H1 (cell line): ENCODE measurements around the gene AADAC. TPM values are rescaled to one million over a fixed set of nuclear protein-coding genes. Genes with fewer than 3 reads are reported as not detected.

Experiments
- CTCF ChIA-PET: fragments of 300-600 bp; sonication (Branson Sonifier 250); formaldehyde crosslinking; loops from one replicate; lab custom pipeline; 2021; ENCODE audit not compliant: partially characterized antibody; lab: Charles Lee
- POLR2A ChIA-PET: fragments of 300-600 bp; sonication (Branson Sonifier 250); formaldehyde crosslinking; loops from one replicate; lab custom pipeline; 2021; ENCODE audit warnings: inconsistent platforms; ENCODE audit not compliant: partially characterized antibody; lab: Charles Lee
- DNase-seq, 2 experiments: peaks; one replicate each; pipeline versions ENCODE4 v3.0.0 to v3.0.0-alpha.2; 2010 to 2022; ENCODE audit warnings: low spot score in 2 of 2, low read depth in 1 of 2, mixed read lengths in 1 of 2
- FAIRE-seq: peaks from 2 replicates; lab custom pipeline; 2011; peaks lifted over from hg19 to GRCh38; lab: Jason Lieb, UNC
- H2AFZ ChIP-seq: 2 replicates; pipeline ENCODE4 v1.8.1; 2012; ENCODE audit warnings: low read length, inconsistent platforms
- H2AK5ac ChIP-seq: 2 replicates; pipeline ENCODE4 v1.6.1; 2013; ENCODE audit warnings: low read depth, low read length
- H2BK120ac ChIP-seq: replicated peaks from 2 replicates; pipeline ENCODE3; 2013; ENCODE audit warnings: low read depth, low read length, inconsistent platforms
- H2BK12ac ChIP-seq: 2 replicates; pipeline ENCODE4 v1.6.1; 2013; ENCODE audit warnings: low read depth, low read length
- H2BK15ac ChIP-seq: 2 replicates; pipeline ENCODE4 v1.6.1; 2013; ENCODE audit warnings: low read length
- H2BK20ac ChIP-seq: 2 replicates; pipeline ENCODE4 v1.6.1; 2013; ENCODE audit warnings: low read length
- H2BK5ac ChIP-seq: 2 replicates; pipeline ENCODE4 v1.6.1; 2013; ENCODE audit warnings: low read depth, low read length
- H3K14ac ChIP-seq: 2 replicates; pipeline ENCODE4 v1.6.1; 2013; ENCODE audit warnings: inconsistent platforms; ENCODE audit not compliant: insufficient read length
- H3K18ac ChIP-seq: 2 replicates; pipeline ENCODE4 v1.6.1; 2013; ENCODE audit warnings: low read length; ENCODE audit errors: extremely low read depth
- H3K23ac ChIP-seq: 2 replicates; pipeline ENCODE4 v1.6.1; 2013; ENCODE audit warnings: inconsistent platforms; ENCODE audit not compliant: insufficient read length
- H3K23me2 ChIP-seq: 2 replicates; pipeline ENCODE4 v1.6.1; 2013; ENCODE audit warnings: low read depth, low read length
- H3K27ac ChIP-seq: 2 replicates; pipeline ENCODE4 v1.6.1; 2011; ENCODE audit warnings: low read depth, low read length, inconsistent platforms
- H3K27me3 ChIP-seq, 4 experiments: replicated peaks in 1 of 4; 1 replicate in 1 of 4; 2 replicates in 3 of 4; pipeline versions ENCODE4 v1.6.1 to v1.8.1; 2011 to 2013; ENCODE audit warnings: low read length in 3 of 4, mild to moderate bottlenecking in 3 of 4, inconsistent platforms in 2 of 4, mixed read lengths in 2 of 4, moderate library complexity in 1 of 4; ENCODE audit not compliant: control insufficient read depth in 3 of 4, insufficient read depth in 3 of 4; ENCODE audit errors: extremely low read depth in 1 of 4
- H3K36me3 ChIP-seq, 4 experiments: 2 replicates each; pipeline versions ENCODE4 v1.6.1 to v1.8.1; 2011 to 2013; ENCODE audit warnings: mild to moderate bottlenecking in 4 of 4, low read length in 3 of 4, moderate library complexity in 2 of 4, control low read depth in 1 of 4, inconsistent platforms in 1 of 4; ENCODE audit not compliant: insufficient read depth in 4 of 4, control insufficient read depth in 2 of 4
- H3K4ac ChIP-seq: replicated peaks from 2 replicates; pipeline ENCODE3; 2013; ENCODE audit warnings: low read length, low read depth, mixed read lengths, inconsistent platforms; ENCODE audit not compliant: insufficient read length
- H3K4me1 ChIP-seq, 4 experiments: replicated peaks in 1 of 4; 1 replicate in 1 of 4; 2 replicates in 3 of 4; pipeline versions ENCODE4 v1.6.1 to v1.8.1; 2011 to 2013; ENCODE audit warnings: low read length in 3 of 4, inconsistent platforms in 2 of 4, mixed read lengths in 1 of 4; ENCODE audit not compliant: insufficient read depth in 4 of 4, control insufficient read depth in 3 of 4
- H3K4me2 ChIP-seq, 2 experiments: 2 replicates each; pipeline versions ENCODE4 v1.6.1 to v1.8.1; 2011 to 2013; ENCODE audit warnings: low read depth in 2 of 2, low read length in 2 of 2, control low read depth in 1 of 2, inconsistent platforms in 1 of 2, mild to moderate bottlenecking in 1 of 2; ENCODE audit not compliant: insufficient read depth in 1 of 2
- H3K4me3 ChIP-seq, 4 experiments: fragments of 200-600, 300-600 bp in 1 of 4; sonication (generic), shearing (Covaris generic), sonication (Bioruptor Twin) in 1 of 4; 2 replicates each; pipeline versions ENCODE4 v1.5.1 to v1.8.1; 2011 to 2016; ENCODE audit warnings: low read length in 4 of 4, low read depth in 3 of 4, control low read depth in 2 of 4, inconsistent platforms in 2 of 4, mild to moderate bottlenecking in 2 of 4, mixed read lengths in 1 of 4, moderate library complexity in 1 of 4; ENCODE audit not compliant: insufficient read depth in 2 of 4; ENCODE audit errors: extremely low read depth in 1 of 4
- H3K56ac ChIP-seq: replicated peaks from 2 replicates; pipeline ENCODE3; 2013; ENCODE audit warnings: low read depth, mild to moderate bottlenecking, mixed read lengths, low read length, inconsistent platforms; ENCODE audit not compliant: insufficient read length
- H3K79me1 ChIP-seq: 2 replicates; pipeline ENCODE4 v1.6.1; 2013; ENCODE audit warnings: low read depth, low read length, control low read depth
- H3K79me2 ChIP-seq, 2 experiments: 2 replicates each; pipeline versions ENCODE4 v1.6.1 to v1.8.1; 2012 to 2013; ENCODE audit warnings: low read length in 2 of 2, mild to moderate bottlenecking in 2 of 2, inconsistent platforms in 1 of 2; ENCODE audit not compliant: insufficient read depth in 2 of 2, control insufficient read depth in 1 of 2
- H3K9ac ChIP-seq, 4 experiments: replicated peaks in 1 of 4; 1 replicate in 1 of 4; 2 replicates in 3 of 4; pipeline versions ENCODE4 v1.6.1 to v1.8.1; 2011 to 2013; ENCODE audit warnings: low read depth in 3 of 4, low read length in 3 of 4, control low read depth in 2 of 4, mild to moderate bottlenecking in 2 of 4, moderate library complexity in 2 of 4, inconsistent platforms in 1 of 4; ENCODE audit errors: extremely low read depth in 1 of 4
- H3K9me3 ChIP-seq, 2 experiments: 2 replicates each; pipeline versions ENCODE4 v1.6.1 to v1.8.1; 2012 to 2013; ENCODE audit warnings: mild to moderate bottlenecking in 2 of 2, moderate library complexity in 2 of 2, control low read depth in 1 of 2, inconsistent platforms in 1 of 2, low read depth in 1 of 2, low read length in 1 of 2, mixed read lengths in 1 of 2; ENCODE audit not compliant: insufficient read depth in 2 of 2
- H4K20me1 ChIP-seq, 2 experiments: replicated peaks in 1 of 2; 2 replicates each; pipeline versions ENCODE3 to v1.8.1; 2011 to 2013; ENCODE audit warnings: inconsistent platforms in 2 of 2, low read length in 2 of 2, mild to moderate bottlenecking in 1 of 2; ENCODE audit not compliant: insufficient read depth in 2 of 2, control insufficient read depth in 1 of 2
- H4K5ac ChIP-seq: 2 replicates; pipeline ENCODE4 v1.6.1; 2013; ENCODE audit warnings: low read length, low read depth, mixed read lengths, inconsistent platforms; ENCODE audit not compliant: insufficient read length
- H4K8ac ChIP-seq: 2 replicates; pipeline ENCODE4 v1.8.0; 2013; ENCODE audit warnings: mild to moderate bottlenecking, moderate library complexity, low read length, inconsistent platforms; ENCODE audit not compliant: insufficient read depth; ENCODE audit errors: extremely low read depth
- H4K91ac ChIP-seq: replicated peaks from 2 replicates; pipeline ENCODE3; 2013; ENCODE audit warnings: low read length, mixed read lengths, inconsistent platforms; ENCODE audit not compliant: insufficient read length
- CBX5 ChIP-seq: fragments of 300-800, 300-1000 bp; sonication (generic); IDR thresholded peaks from 2 replicates; pipeline ENCODE4 v1.7.1; 2016; ENCODE audit warnings: antibody characterized with exemption, low read length, low read depth
- GTF2F1 ChIP-seq: IDR thresholded peaks from 2 replicates; pipeline ENCODE4 v1.6.1; 2012; ENCODE audit warnings: low read depth, low read length, improper control_type of control experiment, borderline replicate concordance
- HDAC2 ChIP-seq, 2 experiments: fragments of 300-600 bp in 1 of 2; sonication (generic) in 1 of 2; IDR thresholded peaks; 2 replicates each; pipeline ENCODE4 v1.6.1; 2011 to 2012; ENCODE audit warnings: low read depth in 2 of 2, low read length in 2 of 2, mild to moderate bottlenecking in 2 of 2, moderate library complexity in 2 of 2, borderline replicate concordance in 1 of 2, inconsistent platforms in 1 of 2
- KDM5A ChIP-seq: fragments of 200-600 bp; IDR thresholded peaks from 2 replicates; pipeline ENCODE4 v1.7.1; 2012; ENCODE audit warnings: mild to moderate bottlenecking, low read length, inconsistent platforms, mixed read lengths
- MAFK ChIP-seq: IDR thresholded peaks from 2 replicates; pipeline ENCODE4 v1.6.1; 2012; ENCODE audit warnings: low read depth, mild to moderate bottlenecking, improper control_type of control experiment, low read length
- NRF1 ChIP-seq: IDR thresholded peaks from 2 replicates; pipeline ENCODE4 v1.6.1; 2011; ENCODE audit warnings: mild to moderate bottlenecking, low read depth, low read length, improper control_type of control experiment
- RAD21 ChIP-seq, 2 experiments: IDR thresholded peaks in 1 of 2; conservative IDR thresholded peaks in 1 of 2; 2 replicates each; pipeline ENCODE4 v1.6.1; 2011; ENCODE audit warnings: low read depth in 2 of 2, low read length in 2 of 2, improper control_type of control experiment in 1 of 2, inconsistent platforms in 1 of 2, mild to moderate bottlenecking in 1 of 2, moderate library complexity in 1 of 2
- SP1 ChIP-seq: IDR thresholded peaks from 2 replicates; pipeline ENCODE4 v1.6.1; 2011; ENCODE audit warnings: low read depth, low read length
- SP4 ChIP-seq: IDR thresholded peaks from 2 replicates; pipeline ENCODE4 v1.6.1; 2012; ENCODE audit warnings: low read length, inconsistent platforms
- TBP ChIP-seq: IDR thresholded peaks from 2 replicates; pipeline ENCODE4 v1.6.1; 2011; ENCODE audit warnings: low read depth, low read length, improper control_type of control experiment
- TCF12 ChIP-seq: IDR thresholded peaks from 2 replicates; pipeline ENCODE4 v1.6.1; 2011; ENCODE audit warnings: low read depth, mild to moderate bottlenecking, low read length
- ZNF274 ChIP-seq: IDR thresholded peaks from 2 replicates; pipeline ENCODE4 v1.7.0; 2012; ENCODE audit warnings: low read length, borderline replicate concordance; ENCODE audit errors: extremely low read depth
- WGBS, 2 experiments: shearing (Covaris generic) in 1 of 2; methylation state at CpG; one replicate each; pipeline versions ENCODE4 v1.1.6 to v1.1.7; 2013 to 2015; ENCODE audit warnings: low lambda C conversion rate in 2 of 2, mixed read lengths in 2 of 2, inconsistent platforms in 1 of 2, low coverage in 1 of 2, missing lambda C conversion rate in 1 of 2; ENCODE audit not compliant: insufficient replicate concordance in 2 of 2, insufficient coverage in 1 of 2, insufficient read length in 1 of 2; ENCODE audit errors: extremely low coverage in 1 of 2, missing lambda C conversion rate in 1 of 2; 5-methylcytosine and 5-hydroxymethylcytosine counted together
- polyA plus RNA-seq, 7 experiments: library from polyadenylated mRNA; depleted of rRNA in 3 of 7; stranded (reverse) in 5 of 7; unstranded in 2 of 7; fragments of >200 nt in 5 of 7; fragments of 200-250 nt in 2 of 7; gene quantifications; 1 replicate in 5 of 7; 2 replicates in 1 of 7; 4 replicates in 1 of 7; pipeline versions ENCODE4 v1.2.1 to v1.2.3, GENCODE V29; 2011 to 2013; ENCODE audit warnings: missing spikeins in 2 of 7, mixed read lengths in 2 of 7
- total RNA-seq: library from RNA; stranded (reverse); fragmentation: NEBNext Ultra II Directional; extraction: Animal tissue kit (Norgen Biotek cat#: 25700); gene quantifications from 2 replicates; pipeline ENCODE4 v1.2.1, GENCODE V29; 2021

The AADAC gene
- total and polyA plus RNA-seq, 2 of the 8 experiments (the other 6 are each of a cell fraction or from before 2014, with no cell fraction given), result not detected

DNA sequence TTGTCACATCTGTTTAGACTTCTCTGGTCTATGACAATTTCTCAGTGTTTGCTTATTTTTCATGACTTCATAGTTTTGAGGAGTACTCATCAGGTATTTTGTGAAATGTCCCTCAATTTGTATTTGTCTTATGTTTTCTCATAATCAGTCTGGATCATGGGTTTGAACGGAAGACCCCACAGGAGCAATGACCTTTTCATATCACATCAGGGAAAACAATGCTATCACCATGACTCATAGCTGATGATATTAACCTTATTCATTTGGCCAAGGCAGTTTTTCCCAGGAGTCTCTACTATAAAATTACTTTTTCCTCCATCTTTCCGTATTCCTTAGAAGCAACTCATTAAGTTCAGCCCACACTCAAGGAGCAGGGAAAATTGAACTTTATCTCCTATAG lies 47.5 kb upstream of the AADAC start:
- Histone ChIP-seq H4K8ac (no peak overlapping the region), H3K56ac (no peak overlapping the region), H2BK20ac (no peak overlapping the region), H3K18ac (no peak overlapping the region), H4K20me1 (no peaks in the 10 kb centered on the region), H3K4me3 (no peak overlapping the region), H4K91ac (no peak overlapping the region), H2BK5ac (no peak overlapping the region), H2AK5ac (no peak overlapping the region), H2BK120ac (no peak overlapping the region), H3K27ac (no peak overlapping the region), H3K4me1 (no peaks in the 10 kb centered on the region), H4K5ac (no peak overlapping the region), H3K4ac (no peak overlapping the region), H3K27me3 (no peaks in the 10 kb centered on the region), H3K9me3 (no peaks in the 10 kb centered on the region), H3K4me2 (no peak overlapping the region), H3K14ac (no peak overlapping the region), H2BK15ac (no peak overlapping the region), H3K23me2 (no peaks in the 10 kb centered on the region), H3K79me1 (no peaks in the 10 kb centered on the region), H2BK12ac (no peak overlapping the region), H3K36me3 (no peaks in the 10 kb centered on the region), H3K9ac (no peak overlapping the region), H2AFZ (no peak overlapping the region), H3K79me2 (no peaks in the 10 kb centered on the region), H3K23ac (no peak overlapping the region)
- DNase-seq (no peak), FAIRE-seq (no peak)
- ChIA-PET POLR2A (no interaction called here), CTCF (interaction anchor here (1.6 kb wide), 1 partner anchor 329 kb away, joined by 4 read pairs; no protein-coding TSS in a partner anchor)
- 90% methylated on average over 2 of the region's 2 CpGs; no CpG with 5 or more reads in 1 of the 2 experiments for WGBS, 2 experiments
- TF ChIP-seq SP1 (no peak), RAD21 (IDR thresholded peaks at IDR 0.05 in 1 of 2, conservative IDR thresholded peaks at IDR 0.05 in 1 of 2; ENCODE audit: low read depth in 2 of 2, low read length in 2 of 2) (no peak), TBP (no peak), MAFK (no peak), NRF1 (no peak), CBX5 (no peak), HDAC2 (IDR thresholded peaks at IDR 0.05; ENCODE audit: borderline replicate concordance in 1 of 2, low read depth in 2 of 2, low read length in 2 of 2) (no peak), TCF12 (no peak), SP4 (no peak), ZNF274 (no peak), GTF2F1 (no peak), KDM5A (no peak)
